ENCODE results near the gene SMPD4. TPM values are rescaled to one million over a fixed set of nuclear protein-coding genes. Genes with fewer than 3 reads are reported as not detected.
A peak's percentile ranks its signal among the peaks of the same experiment; 100 is the strongest.
"Not testable (repeated sequence)": the region's sequence is repeated elsewhere in the genome, so short reads cannot be mapped to it uniquely, and the experiment has no call there.

SMPD4 gene, protein sequence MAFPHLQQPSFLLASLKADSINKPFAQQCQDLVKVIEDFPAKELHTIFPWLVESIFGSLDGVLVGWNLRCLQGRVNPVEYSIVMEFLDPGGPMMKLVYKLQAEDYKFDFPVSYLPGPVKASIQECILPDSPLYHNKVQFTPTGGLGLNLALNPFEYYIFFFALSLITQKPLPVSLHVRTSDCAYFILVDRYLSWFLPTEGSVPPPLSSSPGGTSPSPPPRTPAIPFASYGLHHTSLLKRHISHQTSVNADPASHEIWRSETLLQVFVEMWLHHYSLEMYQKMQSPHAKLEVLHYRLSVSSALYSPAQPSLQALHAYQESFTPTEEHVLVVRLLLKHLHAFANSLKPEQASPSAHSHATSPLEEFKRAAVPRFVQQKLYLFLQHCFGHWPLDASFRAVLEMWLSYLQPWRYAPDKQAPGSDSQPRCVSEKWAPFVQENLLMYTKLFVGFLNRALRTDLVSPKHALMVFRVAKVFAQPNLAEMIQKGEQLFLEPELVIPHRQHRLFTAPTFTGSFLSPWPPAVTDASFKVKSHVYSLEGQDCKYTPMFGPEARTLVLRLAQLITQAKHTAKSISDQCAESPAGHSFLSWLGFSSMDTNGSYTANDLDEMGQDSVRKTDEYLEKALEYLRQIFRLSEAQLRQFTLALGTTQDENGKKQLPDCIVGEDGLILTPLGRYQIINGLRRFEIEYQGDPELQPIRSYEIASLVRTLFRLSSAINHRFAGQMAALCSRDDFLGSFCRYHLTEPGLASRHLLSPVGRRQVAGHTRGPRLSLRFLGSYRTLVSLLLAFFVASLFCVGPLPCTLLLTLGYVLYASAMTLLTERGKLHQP
- total RNA-seq (10 to 100 TPM; 17.7 to 26.1 (median 21.9) TPM), polyA plus RNA-seq (10 to 100 TPM; 15.7 to 29.8 (median 24.8) TPM)
- long read RNA-seq, donor 1, full-length matches to known transcripts, result 3 of 11 reads
- long read RNA-seq, donor 1, partial matches to known transcripts, result 7 of 11 reads
- long read RNA-seq, donor 1, other reads (novel, unspliced or antisense), result 1 of 11 reads
- long read RNA-seq, donor 2, full-length matches to known transcripts, result 9 of 38 reads
- long read RNA-seq, donor 2, partial matches to known transcripts, result 26 of 38 reads
- long read RNA-seq, donor 2, other reads (novel, unspliced or antisense), result 3 of 38 reads

DNA sequence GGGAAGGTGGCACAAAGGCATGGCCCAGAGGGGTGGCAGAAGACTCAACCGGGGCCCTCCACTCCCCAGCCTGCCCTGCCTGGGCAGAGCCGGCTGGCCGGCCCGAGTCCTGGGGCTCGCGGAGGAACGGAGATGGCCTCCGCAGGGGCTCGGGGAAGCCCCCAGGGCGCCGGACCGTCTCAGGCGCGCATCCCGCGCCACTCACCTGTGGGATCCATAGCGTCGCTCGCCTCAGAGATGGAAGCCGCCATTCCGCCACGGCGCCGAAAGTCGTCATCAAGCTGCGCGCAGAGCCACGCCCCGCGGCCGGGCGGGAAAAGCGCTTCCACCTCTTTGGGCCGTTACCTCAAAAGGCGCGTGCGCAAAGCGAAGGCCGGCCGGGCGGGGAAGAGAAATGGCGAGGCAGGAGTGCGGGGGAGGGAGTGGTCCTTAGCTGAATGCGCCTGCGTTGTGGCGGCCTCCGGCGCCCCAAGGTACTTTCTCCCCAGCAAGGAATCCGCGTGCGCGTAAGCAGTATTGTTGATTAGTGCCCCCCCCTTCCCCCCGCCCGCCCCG lies at the start of gene SMPD4:
Gene SMPD4 (minus strand): TSS at position 278 of the 555 bp plus-strand sequence. CDS start 5,010 bp downstream, outside the sequence.
- peak; percentile 92 to 96 (median 94) for ATAC-seq
- DNase-seq, result peak; percentile 98 to 99

DNA sequence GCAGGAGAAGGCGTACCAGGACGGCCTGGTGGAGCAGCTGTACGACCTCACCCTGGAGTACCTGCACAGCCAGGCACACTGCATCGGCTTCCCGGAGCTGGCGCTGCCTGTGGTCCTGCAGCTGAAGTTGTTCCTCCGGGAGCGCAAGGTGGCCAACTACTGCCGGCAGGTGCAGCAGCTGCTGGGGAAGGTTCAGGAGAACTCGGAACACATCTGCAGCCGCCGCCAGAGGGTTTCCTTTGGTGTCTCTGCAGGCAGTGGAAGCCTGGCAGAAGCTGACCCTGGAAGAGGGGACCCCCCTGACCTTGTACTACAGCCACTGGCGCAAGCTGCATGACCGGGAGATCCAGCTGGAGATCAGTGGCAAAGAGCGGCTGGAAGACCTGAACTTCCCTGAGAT lies 49.5 kb upstream of the SMPD4 start:
- WGBS, 3 donors, result 87 to 95% (median 91%) methylated on average over 15 of the region's 15 CpGs
- H3K27me3 ChIP-seq (ENCODE audit: insufficient read depth in 3 of 3, low read length in 2 of 3); DNase-seq; H3K9me3 ChIP-seq; H3K4me3 ChIP-seq; ATAC-seq; H3K36me3 ChIP-seq (ENCODE audit: insufficient read depth in 1 of 2, low read depth in 1 of 2); H3K27ac ChIP-seq; H3K4me1 ChIP-seq; intact Hi-C loops (cut with DNase I): not testable (repeated sequence)

More for the DNA sequence above, at the start of gene SMPD4:
- Histone ChIP-seq H3K36me3 (ENCODE audit: insufficient read depth in 1 of 2, low read depth in 1 of 2) (peaks cover 0 to 15% of the 10 kb centered on the region in 2 donors), H3K4me1 (peaks cover 7% of the 10 kb centered on the region), H3K9me3 (no peaks in the 10 kb centered on the region), H3K4me3 (peak within 1 kb of the TSS; percentile 90), H3K27ac (peak within 1 kb of the TSS; percentile 93), H3K27me3 (ENCODE audit: insufficient read depth in 3 of 3, low read length in 2 of 3) (no peaks in the 10 kb centered on the region)
- TF ChIP-seq, protein P1, sequence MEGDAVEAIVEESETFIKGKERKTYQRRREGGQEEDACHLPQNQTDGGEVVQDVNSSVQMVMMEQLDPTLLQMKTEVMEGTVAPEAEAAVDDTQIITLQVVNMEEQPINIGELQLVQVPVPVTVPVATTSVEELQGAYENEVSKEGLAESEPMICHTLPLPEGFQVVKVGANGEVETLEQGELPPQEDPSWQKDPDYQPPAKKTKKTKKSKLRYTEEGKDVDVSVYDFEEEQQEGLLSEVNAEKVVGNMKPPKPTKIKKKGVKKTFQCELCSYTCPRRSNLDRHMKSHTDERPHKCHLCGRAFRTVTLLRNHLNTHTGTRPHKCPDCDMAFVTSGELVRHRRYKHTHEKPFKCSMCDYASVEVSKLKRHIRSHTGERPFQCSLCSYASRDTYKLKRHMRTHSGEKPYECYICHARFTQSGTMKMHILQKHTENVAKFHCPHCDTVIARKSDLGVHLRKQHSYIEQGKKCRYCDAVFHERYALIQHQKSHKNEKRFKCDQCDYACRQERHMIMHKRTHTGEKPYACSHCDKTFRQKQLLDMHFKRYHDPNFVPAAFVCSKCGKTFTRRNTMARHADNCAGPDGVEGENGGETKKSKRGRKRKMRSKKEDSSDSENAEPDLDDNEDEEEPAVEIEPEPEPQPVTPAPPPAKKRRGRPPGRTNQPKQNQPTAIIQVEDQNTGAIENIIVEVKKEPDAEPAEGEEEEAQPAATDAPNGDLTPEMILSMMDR (IDR thresholded peaks at IDR 0.05), result no peak
- 0% methylated on average over 43 to 55 of the region's 55 CpGs for WGBS, 3 donors
- intact Hi-C loops (cut with DNase I), result loop anchor here (5.0 kb wide), 1 partner anchor 161 kb away; the partner anchor contains the start of gene IMP4 (in 2 of the 2)

DNA sequence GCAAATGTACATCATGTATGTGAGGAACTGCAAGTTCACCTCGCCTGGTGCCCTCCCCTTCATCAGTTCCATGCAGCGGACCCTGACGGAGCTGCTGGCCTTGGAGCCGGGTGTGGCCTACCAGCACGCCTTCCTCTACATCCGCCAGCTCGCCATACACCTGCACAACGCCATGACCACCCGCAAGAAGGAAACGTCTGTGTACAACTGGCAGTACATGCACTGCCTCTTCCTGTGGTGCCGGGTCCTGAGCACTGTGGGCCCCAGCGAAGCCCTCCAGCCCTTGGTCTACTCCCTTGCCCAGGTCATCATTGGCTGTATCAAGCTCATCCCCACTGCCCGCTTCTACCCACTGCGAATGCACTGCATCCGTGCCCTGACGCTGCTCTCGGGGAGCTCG lies 49.0 kb upstream of the SMPD4 start:
- ATAC-seq; H3K36me3 ChIP-seq (ENCODE audit: insufficient read depth in 1 of 2, low read depth in 1 of 2); intact Hi-C loops (cut with DNase I); H3K9me3 ChIP-seq; H3K4me1 ChIP-seq; H3K27ac ChIP-seq; DNase-seq; H3K27me3 ChIP-seq (ENCODE audit: insufficient read depth in 3 of 3, low read length in 2 of 3); H3K4me3 ChIP-seq: not testable (repeated sequence)
- WGBS, 3 donors, result 90 to 98% (median 95%) methylated on average over 16 to 18 of the region's 18 CpGs

DNA sequence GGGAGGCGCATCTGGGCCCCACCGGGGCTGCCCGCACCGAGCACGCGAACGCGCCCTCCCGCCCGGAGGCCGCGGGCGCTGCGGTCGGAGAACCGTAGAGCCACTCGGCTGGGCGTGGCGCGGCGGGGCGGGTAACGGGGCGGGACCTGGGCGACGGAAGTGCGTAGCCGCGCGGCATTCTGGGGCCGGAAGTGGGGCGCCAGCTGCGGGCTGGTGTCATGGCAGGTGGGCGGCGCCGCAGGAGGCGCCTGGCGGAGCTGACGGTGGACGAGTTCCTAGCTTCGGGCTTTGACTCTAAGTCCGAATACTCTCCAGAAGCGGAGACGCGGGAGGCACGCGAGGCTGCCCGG lies 47.7 kb upstream of the SMPD4 start:
- H3K9me3 ChIP-seq; intact Hi-C loops (cut with DNase I); H3K36me3 ChIP-seq (ENCODE audit: insufficient read depth in 1 of 2, low read depth in 1 of 2); H3K27me3 ChIP-seq (ENCODE audit: insufficient read depth in 3 of 3, low read length in 2 of 3); H3K4me1 ChIP-seq: not testable (repeated sequence)
- peak overlapping the region; percentile 60 for H3K4me3 ChIP-seq
- WGBS, 3 donors, result 29 to 51% (median 45%) methylated on average over 36 to 48 of the region's 48 CpGs
- ATAC-seq (peak; percentile 70 to 99 (median 97)), DNase-seq (peak in 1 of 2 donors; percentile 80)
- H3K27ac ChIP-seq, result peak overlapping the region; percentile 60

DNA sequence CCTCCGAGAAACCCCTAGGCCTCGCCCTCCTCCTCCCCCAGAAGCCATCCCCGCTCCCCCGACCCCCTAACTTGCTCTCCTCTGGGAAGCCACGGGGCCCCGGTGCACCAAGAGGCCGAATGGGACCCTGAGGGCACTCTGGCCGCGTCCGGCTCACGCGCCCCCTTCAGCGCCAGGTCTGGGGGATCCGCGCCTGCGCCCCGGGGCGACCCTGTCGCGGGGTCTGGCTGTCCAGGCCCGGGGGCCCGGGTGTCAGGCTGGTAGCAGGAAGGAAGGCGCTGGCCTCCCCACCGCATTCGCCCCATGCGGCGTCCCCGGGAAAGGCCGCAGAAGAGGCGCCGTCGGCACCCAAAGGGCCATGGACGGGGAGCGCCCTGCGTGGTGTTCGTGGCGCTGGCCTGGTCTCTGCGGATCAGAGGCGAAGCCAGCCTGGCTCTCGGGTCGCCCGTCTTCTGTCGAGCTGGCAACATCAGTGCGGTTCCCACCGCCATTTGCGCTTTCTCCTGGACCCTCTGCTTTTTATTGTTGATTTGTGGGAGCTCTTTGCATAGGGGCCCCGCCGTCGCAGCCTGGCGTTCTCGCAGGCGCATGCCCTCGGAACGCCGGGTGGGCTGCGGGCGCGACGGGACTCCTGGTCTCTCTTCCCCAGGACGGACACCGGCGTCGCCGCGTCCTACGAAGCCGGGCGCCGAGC lies 47.2 kb upstream of the SMPD4 start:
- ATAC-seq; H3K36me3 ChIP-seq (ENCODE audit: insufficient read depth in 1 of 2, low read depth in 1 of 2); H3K27me3 ChIP-seq (ENCODE audit: insufficient read depth in 3 of 3, low read length in 2 of 3); H3K27ac ChIP-seq; intact Hi-C loops (cut with DNase I); H3K9me3 ChIP-seq; H3K4me1 ChIP-seq; DNase-seq: not testable (repeated sequence)
- H3K4me3 ChIP-seq, result peak overlapping the region; percentile 60
- 84 to 86% (median 86%) methylated on average over 56 to 69 of the region's 69 CpGs for WGBS, 3 donors

DNA sequence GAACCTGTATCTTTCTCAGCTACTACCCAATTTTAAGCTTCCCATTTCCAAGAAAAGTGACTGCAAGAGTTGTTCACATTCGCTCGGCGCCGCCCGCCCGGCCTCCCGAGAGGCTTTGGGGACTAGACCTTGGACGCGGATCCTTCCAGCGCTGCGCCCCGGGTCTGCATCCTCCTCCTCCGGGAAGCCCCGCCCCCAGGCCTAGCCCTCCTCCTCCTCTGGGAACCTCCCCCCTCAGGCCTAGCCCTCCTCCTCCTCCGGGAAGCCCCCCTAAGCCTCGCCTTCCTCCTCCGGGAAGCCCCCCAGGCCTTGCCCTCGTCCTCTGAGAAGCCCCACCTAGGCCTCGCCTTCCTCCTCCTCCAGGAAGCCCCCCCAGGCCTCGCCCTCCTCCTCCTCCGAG lies 46.6 kb upstream of the SMPD4 start:
- H3K4me1 ChIP-seq; H3K9me3 ChIP-seq; DNase-seq; intact Hi-C loops (cut with DNase I); ATAC-seq; H3K36me3 ChIP-seq (ENCODE audit: insufficient read depth in 1 of 2, low read depth in 1 of 2); H3K27me3 ChIP-seq (ENCODE audit: insufficient read depth in 3 of 3, low read length in 2 of 3); H3K4me3 ChIP-seq; H3K27ac ChIP-seq: not testable (repeated sequence)
- 91 to 93% (median 92%) methylated on average over 19 to 21 of the region's 21 CpGs for WGBS, 3 donors

DNA sequence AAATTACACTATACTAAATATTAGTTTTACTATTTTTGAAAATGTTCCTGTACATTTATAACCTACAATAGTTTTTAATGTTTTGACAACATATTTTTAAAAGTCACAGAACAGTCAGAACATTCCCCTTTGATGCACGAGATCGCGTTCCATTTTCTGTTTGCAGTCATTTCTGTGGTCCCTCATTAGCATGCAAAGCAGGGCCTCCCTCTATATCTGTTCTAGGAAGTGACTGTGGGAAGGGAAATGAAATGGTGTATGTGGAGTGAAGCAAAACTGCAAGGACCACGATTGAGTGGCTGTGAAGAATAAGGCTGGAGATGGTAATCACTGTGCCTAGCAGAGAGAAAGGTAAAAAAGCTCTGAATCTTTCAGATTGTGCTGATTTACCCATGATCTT lies 41.1 kb upstream of the SMPD4 start:
- DNase-seq; ATAC-seq; H3K36me3 ChIP-seq (ENCODE audit: insufficient read depth in 1 of 2, low read depth in 1 of 2); intact Hi-C loops (cut with DNase I); H3K4me1 ChIP-seq; H3K27me3 ChIP-seq (ENCODE audit: insufficient read depth in 3 of 3, low read length in 2 of 3); H3K4me3 ChIP-seq; H3K9me3 ChIP-seq; H3K27ac ChIP-seq: not testable (repeated sequence)
- WGBS, 3 donors, result 21 to 50% (median 36%) methylated on average over 1 to 4 of the region's 4 CpGs

DNA sequence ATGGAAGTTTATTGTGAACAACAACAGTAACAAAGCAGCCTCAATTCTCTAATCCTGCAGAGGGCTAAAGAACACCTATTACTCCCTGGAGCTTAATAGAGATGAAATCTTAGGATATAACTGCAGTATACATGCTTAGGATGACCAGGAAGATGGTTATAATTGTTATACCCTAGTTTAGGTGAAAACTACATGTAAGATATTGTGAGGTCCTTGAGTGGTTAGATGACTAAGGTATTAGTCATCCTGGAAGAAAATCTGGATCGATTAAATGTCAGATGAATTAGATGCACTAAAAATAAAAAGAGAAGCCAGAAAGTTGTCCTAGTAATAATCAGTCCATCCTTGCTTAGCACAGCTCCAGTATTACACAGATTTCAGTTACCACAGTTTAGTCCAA lies 39.1 kb upstream of the SMPD4 start:
- WGBS, 3 donors, result 88% methylated on average over 1 of the region's 1 CpG; no CpG with 5 or more reads in 2 of the 3 donors
- ATAC-seq; intact Hi-C loops (cut with DNase I); DNase-seq; H3K4me1 ChIP-seq; H3K27me3 ChIP-seq (ENCODE audit: insufficient read depth in 3 of 3, low read length in 2 of 3); H3K36me3 ChIP-seq (ENCODE audit: insufficient read depth in 1 of 2, low read depth in 1 of 2); H3K9me3 ChIP-seq; H3K27ac ChIP-seq; H3K4me3 ChIP-seq: not testable (repeated sequence)

DNA sequence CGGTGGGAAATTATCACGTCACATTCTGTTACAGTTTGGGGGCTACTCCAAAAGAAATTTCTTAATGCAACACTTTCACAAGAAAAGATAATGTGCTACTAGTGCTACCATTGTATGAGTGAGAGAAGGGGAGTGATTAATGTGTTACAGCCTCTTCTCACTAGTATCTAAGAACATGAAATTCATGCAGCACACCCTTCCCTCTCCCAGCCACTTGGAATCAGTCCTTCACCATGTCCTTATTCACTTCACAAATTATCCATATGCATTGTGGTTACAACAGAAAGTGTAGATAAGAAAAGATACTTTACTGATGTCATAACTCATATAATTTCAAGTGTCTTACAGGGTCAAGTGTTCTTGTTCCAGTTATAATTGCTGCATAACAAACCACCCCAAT lies 37.7 kb upstream of the SMPD4 start:
- H3K4me3 ChIP-seq; H3K4me1 ChIP-seq; H3K9me3 ChIP-seq; H3K36me3 ChIP-seq (ENCODE audit: insufficient read depth in 1 of 2, low read depth in 1 of 2); H3K27ac ChIP-seq; intact Hi-C loops (cut with DNase I); DNase-seq; ATAC-seq: not testable (repeated sequence)
- peaks cover 0 to 12% (median 2%) of the 10 kb centered on the region in 3 donors for H3K27me3 ChIP-seq (ENCODE audit: insufficient read depth in 3 of 3, low read length in 2 of 3)
- whole genome bisulfite sequencing, 3 donors, result 87 to 97% (median 89%) methylated on average over 2 of the region's 2 CpGs
